Astrocyte of the cerebellum (primary cell): ENCODE measurements around the gene RAB25.

ENCODE experiments used
- DNase-seq: peaks from one replicate; pipeline ENCODE4 v3.0.0-alpha.2; 2011; ENCODE audit warnings: low read depth
- H3K4me3 ChIP-seq: 2 replicates; pipeline ENCODE4 v1.5.1; 2011; ENCODE audit warnings: mild to moderate bottlenecking, low read depth, low read length, moderate library complexity
- CTCF ChIP-seq: IDR thresholded peaks from 2 replicates; pipeline ENCODE4 v1.5.1; 2012; ENCODE audit warnings: low read length, low read depth, moderate library complexity, mild to moderate bottlenecking; ENCODE audit errors: missing control alignments
- in situ Hi-C: cut with HindIII; loops from 2 replicates; pipeline ENCODE4 v1.10.0; 2017; ENCODE audit warnings: low sequenced_read_pairs

The RAB25 gene

GRCh38 chr1:156099282-156099681 lies 38.3 kb downstream of the RAB25 start:
- no peak for DNase-seq
- TF ChIP-seq CTCF = no peak
- in situ Hi-C loops = no loop called here
- H3K4me3 ChIP-seq = no peak overlapping the region

DNA sequence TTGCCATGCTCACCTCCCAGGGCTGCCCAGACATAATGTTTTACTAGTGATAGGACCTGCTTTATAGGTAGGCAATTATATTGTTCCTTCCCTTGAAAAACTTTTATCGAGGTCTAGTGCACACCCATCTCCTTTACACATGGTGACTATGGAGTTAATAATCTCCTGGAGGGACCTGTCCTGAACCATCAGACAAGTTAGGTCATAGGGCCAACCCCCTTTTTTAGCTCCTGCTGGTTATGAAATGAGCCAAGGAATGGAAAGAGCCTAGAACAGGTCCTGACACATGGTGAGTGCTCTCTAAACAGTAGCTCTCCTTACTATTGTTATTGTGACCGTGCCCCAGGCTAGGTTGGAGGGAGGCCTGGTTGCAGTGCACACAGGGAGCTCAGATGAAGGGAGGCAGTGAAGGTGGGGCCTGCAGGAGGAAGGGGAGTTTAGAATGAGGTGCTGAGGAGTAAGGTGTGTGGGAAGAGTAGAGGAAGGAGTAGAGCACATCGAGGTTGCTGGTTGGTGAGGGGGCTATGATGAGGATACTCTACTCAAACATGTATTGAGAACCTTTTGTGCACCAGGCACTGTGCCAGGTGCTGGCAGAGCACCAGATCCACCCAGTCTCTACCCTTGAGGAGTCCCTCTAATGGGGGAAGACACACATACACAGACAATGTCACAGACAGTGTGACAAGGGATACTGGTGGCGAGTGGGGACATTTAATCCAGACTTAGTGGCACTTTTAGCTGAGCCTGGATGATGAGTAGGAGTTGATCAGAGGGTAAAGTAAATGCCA lies 39.4 kb downstream of the RAB25 start:
- no peak overlapping the region for H3K4me3 ChIP-seq
- no peak for DNase-seq
- in situ Hi-C loops = no loop called here
- no peak for TF ChIP-seq CTCF

DNA sequence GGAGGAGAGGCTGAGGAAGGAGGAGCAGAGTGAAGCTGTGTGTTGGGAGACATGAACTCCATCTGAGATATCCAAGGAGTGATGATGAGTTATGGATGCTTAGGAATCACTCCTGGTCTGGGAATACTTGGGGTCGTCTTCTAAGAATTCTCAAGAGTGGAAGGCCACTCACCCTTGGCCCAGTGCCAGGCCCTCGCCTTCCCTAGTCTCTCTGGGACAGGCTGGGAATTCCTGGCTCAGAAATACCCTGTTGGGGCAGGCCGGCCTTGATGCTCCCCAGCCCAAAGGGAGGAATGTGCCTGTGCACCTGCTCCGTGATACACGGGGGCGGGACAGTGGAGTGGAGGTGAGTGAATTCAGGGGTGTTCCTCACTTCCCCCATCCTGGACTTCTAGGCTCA lies 40.9 kb downstream of the RAB25 start:
- in situ Hi-C loops = no loop called here
- H3K4me3 ChIP-seq = no peak overlapping the region
- DNase-seq = no peak
- TF ChIP-seq CTCF = no peak

DNA sequence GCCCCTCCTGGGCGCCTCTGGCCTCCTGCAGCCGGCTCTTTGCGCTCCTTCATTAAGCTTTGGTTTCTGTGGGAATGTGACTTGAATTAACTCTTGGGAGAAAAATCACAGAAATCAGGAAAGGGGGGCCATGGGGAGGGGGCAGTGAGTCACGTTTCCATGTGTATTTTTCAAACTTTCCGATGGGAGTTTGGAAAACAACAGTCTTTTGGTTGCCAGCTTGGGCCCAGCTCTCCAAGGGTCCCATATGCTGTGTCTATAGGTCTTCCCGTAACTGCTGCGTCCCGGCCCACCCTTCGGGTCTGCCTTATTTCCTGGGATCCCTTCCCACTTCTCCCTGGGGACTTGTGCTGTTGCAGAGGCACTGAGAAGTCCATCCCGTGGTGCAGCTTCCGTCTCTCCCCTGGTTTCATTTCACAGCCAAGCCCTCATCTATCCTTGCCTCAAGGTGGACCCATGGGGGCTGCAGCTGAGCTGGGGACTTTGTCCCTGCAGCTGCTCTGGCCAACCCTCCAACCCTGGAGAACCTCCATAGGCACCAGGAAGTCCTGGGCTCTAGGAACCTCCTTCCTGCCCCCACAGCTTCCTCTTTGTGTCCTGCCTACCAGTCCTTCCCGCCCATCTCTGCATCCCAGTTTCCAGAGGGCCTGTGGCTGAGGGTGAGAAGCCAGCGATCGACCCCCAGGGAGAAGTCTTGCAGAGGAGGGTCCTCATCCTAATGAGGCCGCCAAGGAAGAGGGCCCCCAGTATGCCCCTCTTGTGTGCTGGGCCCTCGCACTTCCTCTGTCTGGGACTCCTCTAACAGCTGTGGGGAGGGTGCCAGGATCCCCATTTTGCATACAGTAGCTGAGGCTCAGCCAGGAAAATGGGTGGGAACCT lies 41.9 kb downstream of the RAB25 start:
- H3K4me3 ChIP-seq = no peak overlapping the region
- no peak for TF ChIP-seq CTCF
- in situ Hi-C loops = no loop called here
- DNase-seq = no peak

DNA sequence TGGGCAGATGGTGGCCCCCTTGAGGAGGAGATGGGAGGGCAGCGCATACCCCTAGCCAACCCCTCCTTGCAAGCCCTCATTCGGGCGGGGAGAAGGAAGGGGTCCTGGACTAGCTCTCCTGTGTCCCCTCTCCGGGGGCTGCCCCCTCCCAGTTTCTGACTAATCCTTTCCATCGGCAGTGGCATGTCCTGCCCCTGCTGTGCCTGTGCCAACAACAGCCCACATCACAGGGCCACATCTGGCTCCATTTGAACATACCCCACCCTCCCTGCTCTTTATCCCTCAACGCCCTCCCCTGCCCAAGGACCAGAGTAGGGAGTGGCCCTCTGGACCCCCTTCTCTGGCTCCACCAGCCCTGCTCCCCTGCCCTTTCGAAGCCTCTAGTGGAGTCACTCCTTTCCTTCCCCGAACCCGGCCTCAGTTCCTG lies 42.6 kb downstream of the RAB25 start:
- no peak for DNase-seq
- no peak for TF ChIP-seq CTCF
- in situ Hi-C loops = no loop called here
- H3K4me3 ChIP-seq = no peak overlapping the region

DNA sequence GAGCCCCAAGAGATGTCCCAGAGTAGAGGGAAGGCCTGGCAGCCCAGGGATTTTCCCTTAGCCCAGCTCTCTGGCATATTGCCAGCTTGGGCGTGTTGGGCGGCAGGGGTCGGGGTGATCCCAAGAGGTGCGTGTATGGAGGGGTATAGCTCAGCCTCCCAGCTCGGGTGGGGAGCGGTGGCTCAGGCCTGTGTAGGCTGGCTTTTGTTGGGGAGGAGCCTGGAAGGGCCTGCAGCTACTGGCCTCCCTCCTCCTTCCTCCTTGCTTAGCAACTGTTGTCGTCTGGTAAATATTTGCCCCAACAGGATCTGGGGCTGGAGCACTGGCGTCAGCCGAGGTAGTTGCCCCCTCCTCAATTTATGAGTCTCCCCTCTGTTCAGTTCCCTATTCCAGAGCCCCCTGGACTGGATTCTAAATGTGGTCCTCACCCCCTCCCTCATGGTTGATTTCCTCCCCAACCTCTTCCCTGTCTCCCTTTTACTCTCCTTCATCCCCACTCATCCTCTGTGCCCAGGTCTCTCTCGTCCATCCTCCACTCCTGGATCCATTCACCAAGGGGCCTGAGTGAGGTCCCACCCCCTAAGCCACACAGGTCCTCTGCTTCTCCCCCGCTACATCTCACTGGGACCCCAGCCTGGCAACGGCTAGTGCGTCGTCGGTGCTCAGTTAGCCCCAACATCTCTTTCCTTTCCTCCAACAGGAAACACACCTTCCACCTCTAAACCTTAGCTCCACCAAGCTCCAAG lies 43.3 kb downstream of the RAB25 start:
- TF ChIP-seq CTCF = no peak
- in situ Hi-C loops = no loop called here
- DNase-seq = no peak
- no peak overlapping the region for H3K4me3 ChIP-seq
